Measurements from ENCODE around the gene RRAGD. TPM values are rescaled to one million over a fixed set of nuclear protein-coding genes. Genes with fewer than 3 reads are reported as not detected.

Gene RRAGD
- total and polyA plus RNA-seq, 4 donors: 4.7 to 6.7 (median 5.6) TPM

- TF ChIP-seq REST (IDR thresholded peaks at IDR 0.05) (no peak), RXRA (IDR thresholded peaks at IDR 0.05) (no peak), RAD21 (IDR thresholded peaks at IDR 0.05) (no peak), TAF1 (conservative IDR thresholded peaks at IDR 0.05) (no peak), SP1 (IDR thresholded peaks at IDR 0.05) (no peak), HNF4A (conservative IDR thresholded peaks at IDR 0.05) (no peak), CTCF (IDR thresholded peaks at IDR 0.05; ENCODE audit: low read depth, low read length, missing input control) (no peak), FOXA2 (IDR thresholded peaks at IDR 0.05) (no peak), ATF3 (IDR thresholded peaks at IDR 0.05) (no peak), NR2F2 (IDR thresholded peaks at IDR 0.05) (no peak), FOXA1 (IDR thresholded peaks at IDR 0.05) (no peak), JUND (IDR thresholded peaks at IDR 0.05) (no peak), YY1 (IDR thresholded peaks at IDR 0.05) (no peak), HNF4G (IDR thresholded peaks at IDR 0.05) (no peak), EGR1 (IDR thresholded peaks at IDR 0.05; ENCODE audit: low read depth in 2 of 2) (no peak), ZBTB33 (IDR thresholded peaks at IDR 0.05) (no peak)
- 87% methylated on average over 1 of the region's 1 CpG for WGBS
- Histone ChIP-seq H3K4me1 (ENCODE audit: control insufficient read depth in 4 of 4, insufficient read depth in 4 of 4, low read length in 3 of 4) (peaks cover 0 to 2% (median under 1%) of the 10 kb centered on the region in 4 donors), H3K9me3 (ENCODE audit: control insufficient read depth in 4 of 4, low read length in 3 of 4) (no peaks in the 10 kb centered on the region), H3K27ac (ENCODE audit: low read depth in 1 of 2, low read length in 2 of 2) (no peak overlapping the region), H3K36me3 (ENCODE audit: control insufficient read depth in 4 of 4, insufficient read depth in 3 of 4, low read depth in 1 of 4, low read length in 3 of 4) (peaks cover 7 to 47% (median 37%) of the 10 kb centered on the region in 4 donors), H3K9ac (ENCODE audit: low read depth in 1 of 2, low read length in 2 of 2) (no peak overlapping the region), H3K27me3 (ENCODE audit: control insufficient read depth in 4 of 4, insufficient read depth in 4 of 4, low read length in 3 of 4) (no peaks in the 10 kb centered on the region), H3K4me3 (ENCODE audit: low read depth in 1 of 3, low read length in 3 of 3) (no peak overlapping the region)
- DNase-seq (ENCODE audit: low spot score): no peak
Measured at GRCh38 chr6:89328976-89329375, 83.1 kb downstream of the RRAGD start.

GRCh38 chr6:89324304-89324703 lies 87.8 kb downstream of the RRAGD start:
- no peaks in the 10 kb centered on the region for H3K9me3 ChIP-seq (ENCODE audit: control insufficient read depth in 4 of 4, low read length in 3 of 4)
- H3K27me3 ChIP-seq (ENCODE audit: control insufficient read depth in 4 of 4, insufficient read depth in 4 of 4, low read length in 3 of 4): no peaks in the 10 kb centered on the region
- H3K4me3 ChIP-seq (ENCODE audit: low read depth in 1 of 3, low read length in 3 of 3): no peak overlapping the region
- 48% methylated on average over 3 of the region's 3 CpGs for WGBS
- no peak for DNase-seq (ENCODE audit: low spot score)
- peaks cover 2 to 24% (median 19%) of the 10 kb centered on the region in 4 donors for H3K36me3 ChIP-seq (ENCODE audit: control insufficient read depth in 4 of 4, insufficient read depth in 3 of 4, low read depth in 1 of 4, low read length in 3 of 4)
- H3K9ac ChIP-seq (ENCODE audit: low read depth in 1 of 2, low read length in 2 of 2): no peak overlapping the region
- no peak for TF ChIP-seq HNF4A (conservative IDR thresholded peaks at IDR 0.05)
- no peak for TF ChIP-seq RAD21 (IDR thresholded peaks at IDR 0.05)
- TF ChIP-seq YY1 (IDR thresholded peaks at IDR 0.05): no peak
- no peak for TF ChIP-seq FOXA2 (IDR thresholded peaks at IDR 0.05)
- no peak for TF ChIP-seq GABPA (IDR thresholded peaks at IDR 0.05 in 1 of 2, conservative IDR thresholded peaks at IDR 0.05 in 1 of 2)
- TF ChIP-seq REST (IDR thresholded peaks at IDR 0.05): no peak
- no peak for TF ChIP-seq TAF1 (conservative IDR thresholded peaks at IDR 0.05)
- no peak for TF ChIP-seq JUND (IDR thresholded peaks at IDR 0.05)
- TF ChIP-seq FOXA1 (IDR thresholded peaks at IDR 0.05): no peak
- TF ChIP-seq ZBTB33 (IDR thresholded peaks at IDR 0.05): no peak
- no peak overlapping the region for H3K27ac ChIP-seq (ENCODE audit: low read depth in 1 of 2, low read length in 2 of 2)
- H3K4me1 ChIP-seq (ENCODE audit: control insufficient read depth in 4 of 4, insufficient read depth in 4 of 4, low read length in 3 of 4): peaks cover 0 to 13% (median 1%) of the 10 kb centered on the region in 4 donors

Data from liver (tissue), 9 donors.